Astrocyte (in vitro differentiated cells and primary cell): Measurements from ENCODE around the gene ANGPTL5. TPM values are rescaled to one million over a fixed set of nuclear protein-coding genes. Genes with fewer than 3 reads are reported as not detected.

ENCODE experiments used
- DNase-seq: peaks from one replicate; pipeline ENCODE4 v3.0.0-alpha.2; 2010; ENCODE audit warnings: low read depth
- FAIRE-seq: peaks from 2 replicates; lab custom pipeline; 2011; peaks lifted over from hg19 to GRCh38; lab: Jason Lieb, UNC
- H2AFZ ChIP-seq: 2 replicates; pipeline ENCODE4 v1.6.0; 2012; ENCODE audit warnings: low read depth, low read length, inconsistent platforms
- H3K27ac ChIP-seq: 2 replicates; pipeline ENCODE4 v1.5.1; 2011; ENCODE audit warnings: low read depth, low read length, inconsistent platforms
- H3K27me3 ChIP-seq: 2 replicates; pipeline ENCODE4 v1.6.0; 2011; ENCODE audit warnings: low read length, inconsistent platforms; ENCODE audit not compliant: insufficient read depth
- H3K36me3 ChIP-seq: 2 replicates; pipeline ENCODE4 v1.5.1; 2011; ENCODE audit warnings: low read length, inconsistent platforms; ENCODE audit not compliant: insufficient read depth
- H3K4me1 ChIP-seq: 2 replicates; pipeline ENCODE4 v1.5.1; 2011; ENCODE audit warnings: low read length, inconsistent platforms; ENCODE audit not compliant: insufficient read depth
- H3K4me2 ChIP-seq: 2 replicates; pipeline ENCODE4 v1.6.0; 2012; ENCODE audit warnings: low read length, inconsistent platforms
- H3K4me3 ChIP-seq: 2 replicates; pipeline ENCODE4 v1.5.1; 2011; ENCODE audit warnings: low read depth, mild to moderate bottlenecking, low read length, inconsistent platforms; ENCODE audit not compliant: insufficient read depth
- H3K79me2 ChIP-seq: 2 replicates; pipeline ENCODE4 v1.6.0; 2012; ENCODE audit warnings: mild to moderate bottlenecking, low read length, inconsistent platforms; ENCODE audit not compliant: insufficient read depth
- H3K9ac ChIP-seq: 2 replicates; pipeline ENCODE4 v1.6.0; 2012; ENCODE audit warnings: mild to moderate bottlenecking, low read length, inconsistent platforms
- H3K9me3 ChIP-seq: 2 replicates; pipeline ENCODE4 v1.5.1; 2012; ENCODE audit warnings: low read depth, mild to moderate bottlenecking, low read length, inconsistent platforms; ENCODE audit not compliant: insufficient read depth
- H4K20me1 ChIP-seq: 2 replicates; pipeline ENCODE4 v1.6.0; 2012; ENCODE audit warnings: low read length, inconsistent platforms; ENCODE audit not compliant: insufficient read depth
- H3K27ac Mint-ChIP-seq: one replicate; pipeline ENCODE4 v1.8.0; 2021; ENCODE audit warnings: mild to moderate bottlenecking, mixed read lengths; ENCODE audit not compliant: unreplicated experiment
- H3K27me3 Mint-ChIP-seq: one replicate; pipeline ENCODE4 v1.8.0; 2021; ENCODE audit warnings: low read depth, mixed read lengths; ENCODE audit not compliant: unreplicated experiment
- H3K36me3 Mint-ChIP-seq: one replicate; pipeline ENCODE4 v1.8.0; 2021; ENCODE audit warnings: low read depth, mixed read lengths; ENCODE audit not compliant: unreplicated experiment
- H3K4me1 Mint-ChIP-seq: one replicate; pipeline ENCODE4 v1.8.0; 2021; ENCODE audit warnings: low read depth, mixed read lengths; ENCODE audit not compliant: unreplicated experiment
- H3K4me3 Mint-ChIP-seq: one replicate; pipeline ENCODE4 v1.8.0; 2021; ENCODE audit warnings: mild to moderate bottlenecking, moderate library complexity, mixed read lengths; ENCODE audit not compliant: unreplicated experiment
- H3K9me3 Mint-ChIP-seq: one replicate; pipeline ENCODE4 v1.8.0; 2021; ENCODE audit warnings: mild to moderate bottlenecking, mixed read lengths; ENCODE audit not compliant: unreplicated experiment
- CTCF ChIP-seq: IDR thresholded peaks from 2 replicates; pipeline ENCODE4 v1.5.1; 2011; ENCODE audit warnings: low read depth, mild to moderate bottlenecking, inconsistent platforms, low read length, moderate library complexity; ENCODE audit not compliant: insufficient read depth
- EZH2 ChIP-seq: IDR thresholded peaks from 2 replicates; pipeline ENCODE4 v1.6.1; 2012; ENCODE audit warnings: mild to moderate bottlenecking, low read length, inconsistent platforms; ENCODE audit not compliant: insufficient read depth
- total RNA-seq: library from RNA; stranded (reverse); gene quantifications from 2 replicates; pipeline ENCODE4 v1.2.1, GENCODE V29; 2021

Gene ANGPTL5
- total RNA-seq, 1 donor from 2014 or later: not detected

- no peaks in the 10 kb centered on the region for H3K79me2 ChIP-seq
- H3K27me3 ChIP-seq: no peaks in the 10 kb centered on the region
- H2AFZ ChIP-seq: no peak overlapping the region
- Mint-ChIP-seq H3K27me3 (no peaks in the 10 kb centered on the region), H3K36me3 (no peaks in the 10 kb centered on the region), H3K27ac (no peak overlapping the region), H3K9me3 (no peaks in the 10 kb centered on the region), H3K4me3 (no peak overlapping the region), H3K4me1 (no peaks in the 10 kb centered on the region)
- H3K36me3 ChIP-seq: no peaks in the 10 kb centered on the region
- no peak for TF ChIP-seq EZH2
- TF ChIP-seq CTCF: no peak
- H3K4me2 ChIP-seq: no peak overlapping the region
- peak; percentile 55 for FAIRE-seq
- no peak for DNase-seq
- H3K9me3 ChIP-seq: no peaks in the 10 kb centered on the region
- no peaks in the 10 kb centered on the region for H3K4me1 ChIP-seq
- no peak overlapping the region for H3K27ac ChIP-seq
- no peaks in the 10 kb centered on the region for H4K20me1 ChIP-seq
- no peak overlapping the region for H3K9ac ChIP-seq
- no peak overlapping the region for H3K4me3 ChIP-seq
These were observed 15.4 kb upstream of the ANGPTL5 start for GRCh38 chr11:101931692-101932091.

- Mint-ChIP-seq H3K27ac (no peak overlapping the region), H3K36me3 (no peaks in the 10 kb centered on the region), H3K9me3 (no peaks in the 10 kb centered on the region), H3K27me3 (no peaks in the 10 kb centered on the region), H3K4me1 (no peaks in the 10 kb centered on the region), H3K4me3 (no peak overlapping the region)
- Histone ChIP-seq H3K9ac (no peak overlapping the region), H3K4me1 (no peaks in the 10 kb centered on the region), H3K27me3 (no peaks in the 10 kb centered on the region), H3K4me2 (no peak overlapping the region), H3K36me3 (no peaks in the 10 kb centered on the region), H3K4me3 (no peak overlapping the region), H2AFZ (no peak overlapping the region), H4K20me1 (no peaks in the 10 kb centered on the region), H3K79me2 (no peaks in the 10 kb centered on the region), H3K9me3 (no peaks in the 10 kb centered on the region), H3K27ac (no peak overlapping the region)
- no peak for FAIRE-seq
- DNase-seq: no peak
- TF ChIP-seq CTCF: no peak
- no peak for TF ChIP-seq EZH2
These were observed 13.1 kb upstream of the ANGPTL5 start for GRCh38 chr11:101929294-101929915.

GRCh38 chr11:101923554-101923953, 7.2 kb upstream of the ANGPTL5 start:
- Histone ChIP-seq H3K27me3 (no peaks in the 10 kb centered on the region), H4K20me1 (no peaks in the 10 kb centered on the region), H3K9ac (no peak overlapping the region), H3K79me2 (no peaks in the 10 kb centered on the region), H3K27ac (no peak overlapping the region), H3K9me3 (no peaks in the 10 kb centered on the region), H2AFZ (no peak overlapping the region), H3K4me3 (no peak overlapping the region), H3K4me1 (no peaks in the 10 kb centered on the region), H3K4me2 (no peak overlapping the region), H3K36me3 (no peaks in the 10 kb centered on the region)
- TF ChIP-seq CTCF: no peak
- TF ChIP-seq EZH2: no peak
- Mint-ChIP-seq H3K27ac (no peak overlapping the region), H3K27me3 (no peaks in the 10 kb centered on the region), H3K4me3 (no peak overlapping the region), H3K36me3 (no peaks in the 10 kb centered on the region), H3K9me3 (no peaks in the 10 kb centered on the region), H3K4me1 (no peaks in the 10 kb centered on the region)
- DNase-seq: no peak
- no peak for FAIRE-seq
